ENCODE results near the gene TCF3.

TCF3 gene

GRCh38 chr19:1630012-1630411, 22.4 kb downstream of the TCF3 start:
- DNase-seq (ENCODE audit: low read depth), result no peak

DNA sequence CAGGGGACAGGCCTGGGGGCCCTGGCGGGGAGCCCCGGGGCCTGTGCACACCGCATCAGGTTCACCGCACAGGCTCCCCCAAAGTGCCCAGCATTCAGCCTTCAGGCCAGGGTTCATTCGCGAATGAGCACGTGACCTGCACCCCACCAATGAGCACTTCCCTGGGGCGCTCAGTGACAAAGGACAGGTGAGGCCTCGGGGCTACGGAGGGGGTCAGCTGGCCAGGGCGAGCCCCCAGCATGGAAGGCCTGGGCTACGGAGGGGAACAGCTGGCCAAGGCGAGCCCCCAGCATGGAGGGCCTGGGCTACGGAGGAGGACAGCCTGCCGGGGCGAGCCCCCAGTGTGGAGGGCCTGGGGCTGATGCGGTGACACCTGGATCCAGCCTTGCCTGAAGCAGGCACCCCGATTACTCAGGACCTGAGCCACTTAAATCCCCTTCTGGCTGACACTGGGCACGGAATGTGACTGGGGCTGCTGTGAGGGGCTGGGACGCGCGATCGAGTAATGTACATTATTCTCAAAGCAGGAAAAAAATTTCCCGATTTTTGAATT, 23.1 kb downstream of the TCF3 start:
- no peak for DNase-seq (ENCODE audit: low read depth)

DNA sequence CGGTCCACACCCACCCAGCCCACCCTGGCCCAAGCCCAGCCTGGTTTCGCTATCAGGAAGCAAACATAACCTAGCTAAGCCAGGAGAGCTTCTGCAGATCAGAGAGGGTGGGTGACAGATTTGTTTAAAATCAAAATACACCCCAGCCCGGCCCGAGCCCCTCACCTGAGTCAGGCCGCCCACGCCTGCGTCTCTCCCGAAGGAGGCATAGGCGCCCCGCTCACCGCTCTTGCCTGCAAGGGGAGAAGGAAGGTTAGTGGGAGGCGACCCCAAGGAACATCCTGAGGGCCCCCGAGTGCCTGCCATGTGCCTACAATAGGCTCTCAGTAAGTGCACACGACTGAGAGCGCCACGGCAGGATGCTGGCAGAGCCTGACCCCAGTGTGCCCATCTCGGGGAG, 25.2 kb downstream of the TCF3 start:
- no peak for DNase-seq (ENCODE audit: low read depth)

DNA sequence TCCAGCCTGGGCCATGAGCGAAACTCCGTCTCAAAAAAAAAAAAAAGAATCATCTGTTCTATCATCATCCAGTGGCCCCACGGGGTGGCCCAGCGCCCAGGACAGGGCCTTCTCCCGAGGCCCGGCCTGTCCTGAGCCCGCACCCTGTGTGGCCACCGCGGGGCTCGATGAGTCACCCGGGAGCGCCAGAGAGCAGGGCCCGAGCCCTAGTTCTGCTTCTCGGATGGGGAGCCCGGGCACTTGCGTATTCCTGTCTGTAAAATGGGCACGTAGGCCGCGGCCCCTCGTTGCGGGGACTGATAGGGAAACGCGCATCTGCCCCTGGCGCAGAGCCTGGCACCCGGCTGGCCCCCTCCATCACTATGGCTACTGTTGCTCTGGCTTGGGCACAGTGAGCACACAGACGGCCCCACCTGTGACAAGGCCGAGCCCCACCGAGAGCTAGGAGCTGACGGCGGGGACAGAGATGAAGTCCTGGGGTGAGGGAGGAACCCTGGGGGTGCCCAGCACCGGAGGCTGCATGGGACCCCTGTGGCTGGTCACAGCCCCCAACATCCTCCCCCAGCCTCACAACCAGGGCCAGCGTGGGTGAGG, 25.9 kb downstream of the TCF3 start:
- DNase-seq (ENCODE audit: low read depth), result no peak

GRCh38 chr19:1624458-1624857, 28.0 kb downstream of the TCF3 start:
- peak; percentile 28 for DNase-seq (ENCODE audit: low read depth)

DNA sequence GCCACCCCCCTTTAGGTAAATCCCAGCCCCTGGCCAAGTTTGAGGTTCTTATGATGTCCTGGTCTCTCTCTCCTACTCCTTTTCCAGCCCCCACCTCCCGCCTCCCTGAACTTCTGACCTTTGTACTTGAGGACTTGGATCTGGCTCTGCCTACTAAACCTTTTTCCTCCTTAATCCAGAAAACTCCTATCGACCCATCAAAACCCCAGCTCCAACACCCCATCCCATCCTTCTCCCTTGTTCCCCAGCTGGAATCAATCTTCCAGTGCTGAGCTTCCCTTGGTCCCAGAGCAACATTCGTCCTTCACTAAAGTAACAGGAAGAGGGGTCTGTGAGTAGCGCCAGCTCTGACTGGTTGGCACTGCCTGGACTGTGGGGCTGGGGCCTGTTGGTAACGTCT, 29.9 kb downstream of the TCF3 start:
- no peak for DNase-seq (ENCODE audit: low read depth)

DNA sequence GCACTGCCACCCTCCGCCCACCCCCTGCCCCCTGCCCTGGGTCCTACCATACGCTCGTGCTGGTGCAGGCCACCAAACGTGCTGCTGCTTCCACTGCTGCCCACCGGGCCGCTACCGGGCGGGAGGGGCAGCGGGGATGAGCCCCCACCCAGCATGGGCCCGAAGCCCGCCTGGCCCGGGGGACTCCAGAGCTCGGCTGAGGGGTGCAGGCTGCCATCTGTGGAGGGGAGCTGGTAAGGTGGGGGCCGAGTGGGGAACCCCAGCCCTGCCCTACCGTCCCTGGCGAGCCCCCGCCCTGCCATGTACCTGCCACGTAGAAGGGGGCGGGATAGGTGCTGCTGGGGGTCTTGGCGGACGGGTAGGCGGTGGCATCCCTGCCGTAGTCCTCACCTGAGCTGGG, 30.4 kb downstream of the TCF3 start:
- DNase-seq (ENCODE audit: low read depth), result no peak

DNA sequence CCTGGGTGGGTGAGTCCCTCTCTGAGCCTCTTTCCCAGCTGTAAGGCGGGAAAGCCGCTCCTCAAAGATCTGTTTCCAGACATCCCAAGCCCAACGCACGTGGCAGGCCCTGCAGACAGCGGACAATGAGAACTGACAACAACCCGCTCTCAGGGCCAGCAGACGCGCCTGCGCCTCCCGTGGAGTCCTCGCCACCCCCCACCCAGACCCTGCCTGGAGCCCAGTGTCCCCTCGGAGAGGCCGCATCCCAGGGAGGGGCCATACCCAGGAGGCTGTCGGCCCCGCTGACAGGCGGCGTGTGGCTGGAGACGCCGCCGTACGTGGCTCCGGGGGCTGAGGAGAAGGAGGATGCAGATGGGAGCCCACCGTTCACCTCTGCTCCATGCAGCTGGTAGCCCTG, 30.8 kb downstream of the TCF3 start:
- no peak for DNase-seq (ENCODE audit: low read depth)

DNA sequence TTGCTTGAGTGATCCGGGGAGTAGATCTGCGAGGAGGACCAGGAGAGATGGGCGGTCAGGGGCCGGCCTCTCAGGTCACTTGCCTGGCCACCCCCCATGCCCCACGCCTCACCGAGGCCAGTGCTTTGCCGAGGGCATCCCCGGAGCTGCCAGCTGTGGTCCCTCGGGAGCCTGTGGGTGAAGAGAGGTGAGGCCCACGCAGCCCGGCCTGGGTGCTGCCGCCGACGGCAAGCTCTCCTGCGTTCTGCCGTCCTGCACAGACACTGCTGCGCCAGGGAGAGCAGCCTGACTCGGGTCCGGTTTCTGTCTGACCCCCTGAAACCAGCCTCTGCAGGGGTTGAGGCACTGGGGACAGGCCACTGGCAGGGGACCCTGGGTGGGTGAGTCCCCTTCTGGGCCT, 31.4 kb downstream of the TCF3 start:
- no peak for DNase-seq (ENCODE audit: low read depth)

GRCh38 chr19:1620502-1620901, 31.9 kb downstream of the TCF3 start:
- no peak for DNase-seq (ENCODE audit: low read depth)

GRCh38 chr19:1619703-1620102, 32.7 kb downstream of the TCF3 start:
- DNase-seq (ENCODE audit: low read depth), result no peak

DNA sequence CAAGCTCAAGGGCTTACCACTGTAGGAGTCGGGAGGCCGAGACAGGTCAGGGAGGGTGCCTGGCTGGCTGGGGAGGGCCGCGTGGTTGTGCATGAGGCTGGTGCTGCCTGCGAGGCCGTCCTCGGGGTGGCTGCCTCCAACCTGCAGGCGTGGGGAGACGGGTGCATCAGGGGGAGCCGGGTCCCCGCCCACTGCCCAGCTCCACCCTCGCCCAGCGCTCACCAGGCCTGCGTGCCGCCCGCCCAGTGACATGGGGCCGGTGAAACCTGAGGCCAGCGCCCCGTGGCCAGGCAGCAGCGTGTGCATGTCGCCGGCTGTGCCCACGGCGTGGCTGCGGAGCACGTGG, 33.3 kb downstream of the TCF3 start:
- no peak for DNase-seq (ENCODE audit: low read depth)

- no peak for DNase-seq (ENCODE audit: low read depth)
These were observed 34.0 kb downstream of the TCF3 start for GRCh38 chr19:1618157-1619093.

- DNase-seq (ENCODE audit: low read depth), result no peak
These were observed 35.5 kb downstream of the TCF3 start for GRCh38 chr19:1616875-1617274.

DNA sequence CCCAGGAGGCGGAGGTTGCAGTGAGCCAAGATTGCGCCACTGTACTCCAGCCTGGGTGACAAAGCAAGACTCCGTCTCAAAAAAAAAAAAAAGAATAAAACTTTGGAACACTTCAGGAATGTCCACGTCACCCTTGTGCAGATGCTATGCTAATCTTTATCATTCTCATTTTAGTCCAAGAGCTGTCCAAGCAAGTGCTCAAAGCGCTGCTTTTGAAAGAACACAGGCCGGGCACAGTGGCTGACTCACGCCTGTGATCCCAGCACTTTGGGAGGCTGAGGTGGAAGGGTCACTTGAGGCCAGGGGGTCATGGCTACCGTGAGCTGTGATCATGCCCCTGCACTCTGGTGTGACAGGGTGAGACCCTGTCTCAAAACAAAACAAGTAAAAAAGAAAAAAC, 36.0 kb downstream of the TCF3 start:
- no peak for DNase-seq (ENCODE audit: low read depth)

DNA sequence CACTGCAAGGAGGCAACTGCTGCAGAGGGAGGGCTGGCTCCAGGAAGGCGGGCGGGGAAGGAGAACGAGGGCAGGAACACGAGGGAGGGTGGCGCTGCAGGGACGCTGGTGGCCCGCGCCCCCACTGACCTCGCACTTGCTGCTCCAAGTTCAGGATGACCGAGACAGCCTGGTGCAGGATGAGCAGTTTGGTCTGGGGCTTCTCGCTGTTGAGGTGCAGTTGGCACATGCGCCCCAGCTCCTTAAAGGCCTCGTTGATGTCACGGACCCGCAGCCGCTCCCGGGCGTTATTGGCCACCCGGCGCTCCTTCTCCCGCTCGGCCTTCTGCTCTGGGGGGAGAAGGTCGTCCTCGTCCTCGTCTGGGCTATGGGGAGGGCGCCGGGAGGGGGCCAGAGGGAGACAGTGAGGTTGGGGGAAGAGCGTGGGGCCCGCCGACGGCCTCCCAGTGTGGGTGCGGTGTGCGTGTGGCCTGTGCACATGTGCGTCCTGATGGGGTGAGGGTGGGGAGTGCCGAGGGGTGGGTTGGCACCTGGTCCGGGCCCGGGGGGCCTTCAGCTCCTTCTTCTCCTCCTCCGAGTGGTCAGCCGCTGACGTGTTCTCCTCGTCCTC, 37.2 kb downstream of the TCF3 start:
- DNase-seq (ENCODE audit: low read depth), result no peak

DNA sequence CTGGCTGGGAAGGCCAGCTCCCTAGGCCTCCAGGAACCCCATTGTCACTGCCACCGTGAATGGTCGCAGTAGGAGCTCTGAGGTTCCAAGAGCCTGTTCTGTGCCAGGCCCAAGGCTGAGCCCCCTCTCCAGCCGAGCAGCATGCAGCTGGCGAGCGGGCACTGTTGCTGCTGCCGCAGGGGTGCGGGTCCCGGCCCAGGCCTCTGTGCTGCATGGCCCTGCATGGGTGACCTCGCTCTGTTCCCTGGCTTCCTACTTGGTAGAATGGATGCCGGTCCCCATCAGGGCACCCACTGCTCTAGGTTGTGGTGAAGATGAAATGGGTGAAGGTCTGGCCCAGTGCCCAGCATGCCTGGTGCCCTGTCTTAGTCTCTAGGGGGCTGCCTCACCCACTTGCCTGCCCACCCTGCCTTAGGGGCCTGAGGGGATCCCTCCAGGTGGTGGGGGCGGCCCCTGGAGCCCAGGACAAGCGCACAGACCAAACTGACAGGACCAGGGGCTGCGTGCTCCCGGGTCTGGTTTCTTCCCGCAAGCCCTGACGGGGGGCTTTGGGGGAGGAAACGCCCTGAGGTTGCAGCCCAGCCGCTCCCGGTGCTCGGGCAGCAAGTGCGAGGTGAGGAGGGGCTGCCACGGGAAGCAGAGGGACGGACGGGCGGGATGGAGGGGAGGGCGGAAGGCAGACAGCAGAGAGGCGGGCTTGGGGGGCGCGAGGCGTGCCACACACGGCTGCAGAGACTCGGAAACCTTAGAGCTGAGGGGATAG, 38.4 kb downstream of the TCF3 start:
- DNase-seq (ENCODE audit: low read depth), result no peak

DNA sequence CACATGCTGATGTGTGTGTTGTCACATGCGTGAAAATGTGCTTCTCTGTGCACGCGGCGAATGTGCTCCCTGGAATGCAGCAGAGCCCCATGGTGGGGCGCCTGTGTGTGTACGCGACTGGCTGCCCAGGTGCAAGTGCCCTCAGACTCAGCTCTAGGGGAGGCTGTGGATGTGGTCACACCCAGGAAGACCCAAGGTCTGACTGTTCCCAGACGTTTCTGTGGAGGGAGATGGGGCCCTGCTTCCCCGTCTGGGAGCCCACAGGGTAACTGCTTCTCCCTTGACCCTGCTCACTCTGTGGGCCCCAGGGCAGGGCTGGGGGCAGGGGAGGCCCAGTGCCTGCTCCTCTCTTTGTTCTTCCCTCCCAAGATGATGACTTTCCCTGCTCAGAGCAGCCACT, 39.3 kb downstream of the TCF3 start:
- DNase-seq (ENCODE audit: low read depth), result no peak

GRCh38 chr19:1612114-1613086, 40.0 kb downstream of the TCF3 start:
- no peak for DNase-seq (ENCODE audit: low read depth)

GRCh38 chr19:1611353-1611752, 41.1 kb downstream of the TCF3 start:
- DNase-seq (ENCODE audit: low read depth), result no peak

DNA sequence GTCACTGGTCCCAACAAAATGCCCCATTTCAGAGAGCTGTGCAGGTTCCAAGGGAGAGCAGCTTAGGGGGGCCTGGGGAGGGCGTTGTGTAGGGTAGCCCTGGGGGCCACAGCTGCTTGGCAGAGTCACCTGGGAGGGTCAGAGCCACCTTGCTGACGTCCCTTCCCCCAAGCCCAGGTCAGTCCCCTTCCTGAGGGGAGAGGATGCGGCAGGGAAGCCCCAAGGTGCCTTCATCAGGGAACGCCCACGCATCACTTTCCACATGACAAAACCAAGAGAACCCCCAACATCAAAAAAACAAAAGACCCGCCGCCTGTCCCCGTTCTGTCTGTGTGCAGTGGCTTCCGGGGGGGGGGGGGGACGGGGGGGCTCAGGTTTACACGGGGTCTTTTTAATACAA, 41.8 kb downstream of the TCF3 start:
- DNase-seq (ENCODE audit: low read depth), result no peak
